Choroid plexus epithelial cell (primary cell): ENCODE data around the gene ASXL2.

Experiments used
- DNase-seq: peaks from one replicate; pipeline ENCODE4 v3.0.0-alpha.2; 2010; ENCODE audit warnings: low read depth
- H3K4me3 ChIP-seq: 2 replicates; pipeline ENCODE4 v1.5.1; 2011; ENCODE audit warnings: low read depth, mild to moderate bottlenecking, control low read depth, low read length, moderate library complexity
- TF ChIP-seq, protein P1 (sequence below): conservative IDR thresholded peaks from 2 replicates; pipeline ENCODE4 v1.5.1; 2011; ENCODE audit warnings: low read depth, mild to moderate bottlenecking, control low read depth, inconsistent platforms, low read length, moderate library complexity

ASXL2 gene

DNA sequence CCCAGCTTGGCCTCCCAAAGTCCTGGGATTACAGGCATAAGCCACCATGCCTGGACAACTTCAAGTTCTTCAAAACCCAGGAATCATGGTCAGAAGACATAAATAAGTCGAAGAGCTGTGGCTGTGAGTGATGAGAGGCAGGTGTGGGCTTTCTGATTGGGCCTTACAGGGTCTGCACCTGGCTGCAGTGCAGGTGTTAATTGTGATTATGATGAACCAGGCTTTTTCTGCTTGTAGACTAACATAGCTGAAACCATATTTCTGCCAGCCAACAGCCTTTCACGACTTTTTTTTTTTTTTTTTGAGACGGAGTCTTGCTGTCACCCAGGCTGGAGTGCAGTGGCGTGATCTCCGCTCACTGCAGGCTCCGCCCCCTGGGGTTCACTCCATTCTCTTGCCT, 190.1 kb downstream of the ASXL2 start:
- TF ChIP-seq, protein P1, sequence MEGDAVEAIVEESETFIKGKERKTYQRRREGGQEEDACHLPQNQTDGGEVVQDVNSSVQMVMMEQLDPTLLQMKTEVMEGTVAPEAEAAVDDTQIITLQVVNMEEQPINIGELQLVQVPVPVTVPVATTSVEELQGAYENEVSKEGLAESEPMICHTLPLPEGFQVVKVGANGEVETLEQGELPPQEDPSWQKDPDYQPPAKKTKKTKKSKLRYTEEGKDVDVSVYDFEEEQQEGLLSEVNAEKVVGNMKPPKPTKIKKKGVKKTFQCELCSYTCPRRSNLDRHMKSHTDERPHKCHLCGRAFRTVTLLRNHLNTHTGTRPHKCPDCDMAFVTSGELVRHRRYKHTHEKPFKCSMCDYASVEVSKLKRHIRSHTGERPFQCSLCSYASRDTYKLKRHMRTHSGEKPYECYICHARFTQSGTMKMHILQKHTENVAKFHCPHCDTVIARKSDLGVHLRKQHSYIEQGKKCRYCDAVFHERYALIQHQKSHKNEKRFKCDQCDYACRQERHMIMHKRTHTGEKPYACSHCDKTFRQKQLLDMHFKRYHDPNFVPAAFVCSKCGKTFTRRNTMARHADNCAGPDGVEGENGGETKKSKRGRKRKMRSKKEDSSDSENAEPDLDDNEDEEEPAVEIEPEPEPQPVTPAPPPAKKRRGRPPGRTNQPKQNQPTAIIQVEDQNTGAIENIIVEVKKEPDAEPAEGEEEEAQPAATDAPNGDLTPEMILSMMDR = no peak
- H3K4me3 ChIP-seq = no peak overlapping the region
- DNase-seq = no peak

DNA sequence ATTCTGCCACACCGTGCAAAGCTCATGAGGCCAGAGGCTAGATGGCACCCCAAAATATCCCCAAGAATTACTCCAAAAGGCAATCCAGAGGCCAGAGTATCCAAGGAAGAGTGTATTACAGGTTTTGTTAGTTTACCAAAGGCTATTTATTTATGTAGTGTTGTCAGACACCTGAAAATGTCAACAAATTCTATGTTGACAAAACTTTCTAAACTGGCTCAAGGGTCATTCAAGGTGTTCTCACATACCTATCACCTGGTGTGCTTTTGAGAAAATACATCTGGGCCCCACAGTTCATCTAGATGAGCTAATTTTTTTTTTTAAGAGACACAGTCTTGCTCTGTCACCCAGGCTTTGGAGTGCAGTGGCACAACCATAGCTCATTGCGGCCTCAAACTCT, 192.5 kb downstream of the ASXL2 start:
- H3K4me3 ChIP-seq = no peak overlapping the region
- DNase-seq = no peak
- TF ChIP-seq, protein P1 = no peak

DNA sequence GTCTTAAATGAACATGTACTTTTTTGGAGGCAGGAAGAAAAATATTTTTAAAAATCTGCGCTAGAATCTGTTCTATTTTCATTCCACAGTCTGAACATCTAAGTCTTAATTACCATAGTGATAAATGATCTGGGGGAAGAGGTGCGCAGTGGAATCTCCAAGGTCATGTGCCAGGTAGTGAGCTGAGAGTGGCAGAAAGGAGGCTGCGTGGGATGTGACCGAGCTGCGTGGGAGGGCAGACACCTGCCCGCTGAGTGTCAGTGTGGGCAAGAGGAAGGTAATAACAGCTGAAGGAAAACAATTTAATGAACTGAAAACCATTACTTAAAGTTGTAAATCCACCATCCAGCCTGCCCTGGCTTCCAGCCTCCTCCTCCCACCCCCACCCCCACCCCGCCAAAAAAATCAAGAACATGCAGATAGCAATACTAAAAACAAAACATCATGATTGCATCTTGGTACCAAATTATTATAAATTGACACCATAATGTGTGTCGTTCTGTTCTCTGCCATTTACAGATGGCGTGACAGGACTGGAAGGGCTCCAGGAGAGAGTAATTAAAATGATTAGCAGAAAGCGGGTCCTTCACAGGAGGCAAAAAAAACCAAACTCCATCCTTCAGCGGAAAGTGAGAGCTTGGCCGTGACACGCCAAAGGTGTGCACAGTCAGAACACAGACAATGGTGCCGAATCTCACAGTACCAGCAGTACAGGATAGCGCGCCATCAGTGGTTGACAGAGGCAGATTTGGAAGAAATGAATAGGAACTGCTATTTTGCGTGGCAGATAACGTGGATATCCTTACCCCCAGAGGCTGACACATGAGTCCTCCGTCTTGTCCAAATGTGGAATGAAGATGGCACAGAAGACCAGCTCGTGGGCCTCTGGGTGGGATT, 193.5 kb downstream of the ASXL2 start:
- TF ChIP-seq, protein P1 = no peak
- H3K4me3 ChIP-seq = no peak overlapping the region
- DNase-seq = no peak
